Measurements from ENCODE around the gene AZGP1.

DNA sequence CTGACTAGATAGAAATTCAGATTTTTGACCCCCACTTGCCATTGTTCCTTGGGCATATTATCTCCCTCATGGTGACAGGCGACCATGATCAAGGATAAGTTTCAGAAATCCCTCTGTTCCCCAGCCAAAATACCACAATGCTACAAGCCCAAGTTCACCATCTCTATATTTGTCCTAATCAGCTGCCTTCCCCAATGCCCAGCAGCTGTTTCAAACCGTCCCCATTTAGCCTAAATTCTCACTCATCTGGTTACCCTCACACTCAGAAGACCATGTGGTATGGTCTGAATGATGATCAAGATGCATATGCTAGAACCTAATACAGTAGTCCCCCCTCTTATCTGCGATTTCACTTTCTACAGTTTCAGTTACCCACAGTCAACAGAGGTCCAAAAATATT, 45.5 kb downstream of the AZGP1 start:
- TF ChIP-seq EP300 (IDR thresholded peaks at IDR 0.05), result no peak
- TF ChIP-seq, protein P1, sequence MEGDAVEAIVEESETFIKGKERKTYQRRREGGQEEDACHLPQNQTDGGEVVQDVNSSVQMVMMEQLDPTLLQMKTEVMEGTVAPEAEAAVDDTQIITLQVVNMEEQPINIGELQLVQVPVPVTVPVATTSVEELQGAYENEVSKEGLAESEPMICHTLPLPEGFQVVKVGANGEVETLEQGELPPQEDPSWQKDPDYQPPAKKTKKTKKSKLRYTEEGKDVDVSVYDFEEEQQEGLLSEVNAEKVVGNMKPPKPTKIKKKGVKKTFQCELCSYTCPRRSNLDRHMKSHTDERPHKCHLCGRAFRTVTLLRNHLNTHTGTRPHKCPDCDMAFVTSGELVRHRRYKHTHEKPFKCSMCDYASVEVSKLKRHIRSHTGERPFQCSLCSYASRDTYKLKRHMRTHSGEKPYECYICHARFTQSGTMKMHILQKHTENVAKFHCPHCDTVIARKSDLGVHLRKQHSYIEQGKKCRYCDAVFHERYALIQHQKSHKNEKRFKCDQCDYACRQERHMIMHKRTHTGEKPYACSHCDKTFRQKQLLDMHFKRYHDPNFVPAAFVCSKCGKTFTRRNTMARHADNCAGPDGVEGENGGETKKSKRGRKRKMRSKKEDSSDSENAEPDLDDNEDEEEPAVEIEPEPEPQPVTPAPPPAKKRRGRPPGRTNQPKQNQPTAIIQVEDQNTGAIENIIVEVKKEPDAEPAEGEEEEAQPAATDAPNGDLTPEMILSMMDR (IDR thresholded peaks at IDR 0.05), result no peak
